ENCODE results near the gene AHRR.
"Not testable (repeated sequence)": the region's sequence is repeated elsewhere in the genome, so short reads cannot be mapped to it uniquely, and the experiment has no call there.

Gene AHRR

DNA sequence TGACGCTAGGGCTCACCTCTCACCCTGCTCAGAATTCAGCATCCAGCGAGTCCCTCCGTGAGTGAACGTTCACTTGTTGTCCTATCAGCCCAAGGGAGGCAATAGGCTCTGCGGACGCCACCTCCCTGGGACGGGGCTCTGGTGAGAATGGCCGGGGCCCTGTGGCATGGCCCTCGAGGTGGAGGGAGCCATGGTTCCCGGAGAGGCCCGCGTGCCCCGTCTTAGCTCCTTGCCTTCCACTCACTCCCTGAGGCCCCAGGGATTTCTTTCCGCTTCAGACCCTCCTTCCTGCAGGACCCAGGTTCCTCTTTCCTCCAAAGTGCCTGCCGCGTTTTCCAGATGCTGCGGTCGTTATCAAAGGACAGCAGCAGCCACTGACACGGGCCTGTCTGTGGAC lies 142.9 kb downstream of the AHRR start:
- no peak for DNase-seq

- DNase-seq: peak in 1 of 2 donors; percentile 0
Observed at GRCh38 chr5:464843-465590, 143.5 kb downstream of the AHRR start.

GRCh38 chr5:465591-466403 lies 144.3 kb downstream of the AHRR start:
- DNase-seq: peak in 1 of 2 donors; percentile 0

- peak in 1 of 2 donors; percentile 1 for DNase-seq
Observed at GRCh38 chr5:466661-467310, 145.3 kb downstream of the AHRR start.

DNA sequence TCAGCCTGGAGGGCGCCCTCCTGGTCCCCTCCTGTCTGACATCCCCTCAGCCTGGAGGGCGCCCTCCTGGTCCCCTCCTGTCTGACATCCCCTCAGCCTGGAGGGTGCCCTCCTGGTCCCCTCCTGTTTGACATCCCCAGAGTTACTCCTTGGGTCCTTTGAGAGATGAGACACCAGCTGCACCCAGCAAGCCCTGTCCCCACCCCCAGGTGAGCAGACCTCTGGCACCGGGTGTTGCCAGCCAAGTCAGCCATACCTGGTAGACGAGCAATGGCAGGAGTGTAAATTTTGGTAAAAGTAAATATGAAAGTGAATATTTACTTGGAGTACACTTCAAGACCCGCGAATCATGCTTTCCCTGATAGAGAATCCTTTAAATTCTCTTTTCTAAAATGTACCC lies 146.9 kb downstream of the AHRR start:
- no peak for DNase-seq

DNA sequence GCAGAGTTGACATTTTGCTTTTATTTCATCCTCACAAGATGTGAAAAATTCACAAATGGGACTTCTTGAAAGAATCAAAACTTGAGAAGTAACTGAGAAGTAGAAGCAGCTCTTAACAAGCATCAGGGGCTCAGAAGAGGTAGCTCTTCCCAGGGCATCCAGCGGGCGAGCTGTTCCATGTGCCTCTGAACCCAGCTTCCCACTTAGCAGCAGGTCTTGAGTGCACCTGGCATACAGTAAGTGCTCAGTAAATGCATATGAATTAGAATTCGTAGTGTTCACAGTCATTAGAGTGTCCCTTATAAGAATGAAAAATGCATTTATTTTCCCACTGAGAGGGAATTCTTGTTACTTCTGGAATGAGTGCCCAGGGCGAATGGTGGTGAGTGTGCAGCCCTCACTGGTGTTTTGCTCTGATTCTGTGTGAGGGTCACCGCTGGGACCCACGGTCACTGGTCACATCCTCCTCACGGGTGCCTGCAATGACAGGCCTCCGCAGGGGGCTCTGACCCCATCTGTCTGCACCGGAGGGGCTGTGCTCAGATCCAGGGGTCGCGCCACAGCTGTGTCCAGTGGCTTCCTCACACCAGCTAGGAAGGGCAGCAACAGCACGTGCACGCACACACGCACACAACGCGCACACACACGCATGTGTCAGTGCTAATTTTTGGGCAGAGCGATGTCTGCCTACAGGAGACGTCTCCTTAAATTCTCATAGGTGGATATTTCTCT lies 148.4 kb downstream of the AHRR start:
- no peak for DNase-seq

DNA sequence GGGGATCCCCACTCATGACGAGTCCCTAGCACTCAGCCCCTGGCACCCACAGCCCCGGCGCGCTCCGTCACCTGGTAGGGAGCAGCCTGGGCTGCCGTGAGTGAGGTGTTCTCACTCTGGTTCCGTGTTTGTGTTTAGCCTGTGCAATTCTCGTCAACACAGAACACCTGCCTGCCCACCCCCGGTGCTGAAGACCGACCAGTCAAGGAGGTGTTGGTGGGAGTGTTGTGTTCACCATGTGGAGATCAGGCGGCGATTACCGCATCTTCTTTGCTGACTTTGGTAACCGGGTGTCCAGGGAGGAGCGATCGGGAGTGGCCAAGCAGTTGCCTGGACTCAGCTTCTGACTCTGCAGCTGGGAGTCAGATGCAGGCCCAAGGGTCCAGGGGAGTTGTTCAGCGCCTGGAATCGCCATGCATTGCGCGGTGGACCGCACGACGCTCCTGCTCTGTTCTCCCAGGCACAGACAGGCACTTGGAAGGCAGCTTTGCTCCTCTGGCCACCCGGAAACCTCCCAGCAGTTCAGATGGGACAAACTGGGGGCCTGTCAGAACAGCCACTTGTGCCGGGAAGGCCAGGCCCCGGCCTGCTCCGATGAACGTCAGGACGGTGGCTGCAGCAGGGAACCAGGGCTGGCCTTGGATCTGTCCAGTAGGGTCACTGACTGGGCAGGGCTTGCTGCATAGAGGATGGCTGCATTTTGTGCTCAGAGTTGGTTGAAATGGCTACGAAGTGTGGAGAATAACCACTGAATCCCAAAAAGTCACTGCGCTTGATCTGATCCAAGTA lies 149.6 kb downstream of the AHRR start:
- no peak for DNase-seq

- DNase-seq: no peak
Observed at GRCh38 chr5:471750-472058, 150.2 kb downstream of the AHRR start.

- DNase-seq: peak; percentile 32 to 37
Observed at GRCh38 chr5:472076-472655, 150.7 kb downstream of the AHRR start.

DNA sequence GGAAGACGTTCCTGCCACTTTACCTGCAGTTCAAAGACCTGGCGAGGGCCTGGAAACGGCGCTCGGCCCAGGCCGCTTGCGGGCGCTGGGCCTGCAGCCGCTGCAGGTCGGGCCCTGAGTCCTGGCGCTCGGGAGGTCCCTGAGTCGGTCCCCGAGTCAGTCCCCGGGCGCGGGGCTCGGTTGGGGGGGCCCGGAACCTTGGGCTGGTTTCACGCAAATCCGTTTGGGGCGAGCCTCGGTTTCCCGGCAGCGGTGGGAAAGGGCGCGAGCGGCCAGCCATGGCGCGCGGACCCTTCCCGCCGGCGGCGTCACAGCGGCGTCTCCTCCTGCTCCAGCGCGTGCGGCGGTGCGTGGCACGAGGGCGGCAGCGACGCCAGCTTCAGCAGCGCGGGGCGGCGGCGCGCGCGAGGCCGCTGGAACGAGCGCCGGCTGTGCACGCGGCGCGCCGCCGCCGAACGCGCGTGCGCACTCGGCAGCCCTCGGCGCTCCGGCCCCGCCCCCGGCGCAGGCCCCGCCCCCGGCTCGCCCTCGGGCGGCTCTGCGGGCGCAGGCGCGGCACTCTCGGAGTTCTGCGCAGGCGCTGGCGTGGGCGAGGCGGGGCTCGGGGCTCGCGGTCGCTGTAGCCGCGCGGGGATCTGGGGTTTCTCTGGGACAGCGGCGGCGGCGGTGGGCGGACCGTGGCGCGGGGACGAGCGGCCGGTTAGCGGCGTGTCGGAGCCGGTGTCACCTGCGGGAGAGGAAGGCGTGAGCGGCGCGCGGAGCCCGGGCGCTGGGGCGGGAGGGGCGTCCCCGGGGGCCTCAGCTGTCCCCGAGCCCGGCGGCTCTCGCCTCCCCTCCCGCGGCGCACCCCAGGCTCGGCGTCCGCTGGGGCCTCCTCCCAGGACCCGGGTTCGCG lies 151.4 kb downstream of the AHRR start:
- peak; percentile 90 to 93 for DNase-seq

DNA sequence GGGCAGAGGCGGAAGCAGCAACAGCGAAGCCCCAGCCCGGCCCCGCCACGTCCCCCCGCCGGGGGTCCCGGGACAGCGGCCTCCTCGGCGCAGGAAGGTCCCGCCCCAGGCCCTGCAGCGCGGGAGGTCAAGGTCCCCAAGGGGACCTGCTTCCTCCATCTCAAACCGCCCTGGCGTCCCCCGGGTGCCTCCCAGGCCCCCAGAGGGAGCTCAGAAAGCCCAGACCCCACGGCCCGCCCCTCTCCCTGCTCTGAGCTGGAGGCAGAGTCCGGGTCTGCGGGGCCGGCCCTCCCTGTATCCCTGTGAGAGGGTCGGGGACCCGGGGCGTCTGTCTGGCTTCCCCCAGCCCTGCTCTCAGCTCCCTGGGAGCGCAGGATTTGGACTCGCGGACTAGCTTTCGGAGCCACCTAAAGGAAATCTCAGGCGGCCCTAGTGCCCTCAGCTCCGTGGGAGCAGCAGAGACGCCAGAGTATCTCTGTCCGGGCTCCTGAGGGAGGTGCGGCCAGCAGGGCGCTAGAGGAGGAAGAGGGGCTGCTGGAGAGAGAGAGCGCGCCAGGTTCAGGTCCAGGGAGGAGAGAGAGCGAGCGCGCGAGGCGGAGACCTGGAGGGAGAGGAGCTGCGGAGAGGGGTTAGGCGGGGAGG lies 152.2 kb downstream of the AHRR start:
- peak; percentile 37 to 44 for DNase-seq

- not testable (repeated sequence) for DNase-seq
Observed at GRCh38 chr5:474232-474839, 152.8 kb downstream of the AHRR start.

GRCh38 chr5:474840-475661 lies 153.5 kb downstream of the AHRR start:
- peak in 1 of 2 donors; percentile 37 for DNase-seq

DNA sequence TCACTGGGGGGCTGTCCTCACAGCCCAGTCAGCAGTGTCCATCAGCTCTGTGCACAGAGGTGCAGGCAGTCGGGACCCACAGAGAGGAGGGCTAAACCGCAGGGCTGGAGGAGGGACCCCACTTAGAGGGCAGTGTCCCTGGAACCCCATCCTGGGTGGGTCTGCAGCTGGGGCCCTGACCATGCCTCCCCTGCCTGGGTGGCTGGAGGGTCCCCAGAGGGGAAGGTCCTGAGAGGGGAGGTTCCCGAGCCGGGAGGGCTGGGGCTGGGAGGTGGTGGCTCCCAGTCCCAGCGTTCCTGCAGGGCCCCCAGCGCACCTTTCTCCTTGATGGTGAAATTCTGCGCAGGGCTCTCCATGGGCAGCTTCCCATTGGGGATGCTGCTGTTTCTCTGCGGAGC lies 154.2 kb downstream of the AHRR start:
- DNase-seq: no peak

DNA sequence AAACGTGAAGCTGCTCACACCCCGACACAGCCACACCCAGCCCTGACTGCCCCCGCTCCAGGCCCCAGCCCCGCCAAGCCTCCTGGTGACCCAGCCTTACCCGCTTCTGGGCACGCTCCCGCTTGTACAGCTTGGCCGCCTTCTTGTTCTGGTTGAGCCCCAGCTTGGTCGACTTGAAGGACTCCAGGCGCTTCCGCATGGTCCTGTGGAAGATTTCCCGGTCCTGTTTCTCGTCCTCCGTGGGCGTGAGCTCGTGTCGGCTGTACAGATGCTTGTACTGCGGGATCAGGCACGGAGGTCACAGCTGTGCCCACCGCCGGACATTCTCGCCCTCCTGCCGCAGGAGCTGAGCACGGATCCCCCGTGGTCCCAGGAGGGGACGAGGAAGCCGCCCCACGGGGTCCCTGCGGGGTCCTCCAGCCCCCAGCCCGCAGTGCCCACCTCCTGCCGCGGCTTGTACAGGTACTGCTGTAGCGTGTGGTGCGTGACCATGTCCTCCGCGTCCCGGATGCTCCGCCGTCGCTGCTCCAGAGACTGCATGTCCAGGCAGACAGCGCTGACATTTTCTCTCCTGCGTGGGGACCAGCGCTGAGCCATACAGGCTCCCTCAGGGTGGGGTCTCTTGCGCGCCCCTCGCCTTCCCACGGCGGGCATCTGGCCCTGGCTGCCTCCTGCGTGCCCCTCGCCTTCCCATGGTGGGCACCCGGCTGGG lies 154.7 kb downstream of the AHRR start:
- no peak for DNase-seq

DNA sequence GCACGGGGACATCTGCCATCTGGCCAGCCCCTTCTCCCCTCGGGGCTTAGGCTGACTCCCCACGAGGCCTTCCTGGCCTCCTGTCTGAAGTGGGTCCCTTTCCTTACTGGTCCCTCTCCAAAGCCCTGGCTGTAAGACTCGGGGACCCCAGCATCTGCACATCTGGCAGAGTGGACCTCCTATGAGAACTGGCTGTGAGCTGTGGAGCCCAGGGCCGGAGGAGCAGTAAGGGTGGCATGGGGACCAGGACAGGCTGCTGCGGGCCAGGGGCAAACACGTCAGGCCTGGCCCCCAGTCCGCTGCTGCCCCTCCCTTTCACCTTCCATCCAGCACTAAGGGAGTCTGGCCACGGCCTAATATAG lies 155.3 kb downstream of the AHRR start:
- no peak for DNase-seq

GRCh38 chr5:477247-477646 lies 155.7 kb downstream of the AHRR start:
- no peak for DNase-seq

GRCh38 chr5:477871-478270 lies 156.4 kb downstream of the AHRR start:
- DNase-seq: no peak

Measured in stimulated activated CD4-positive, alpha-beta T cell treated with anti-CD3 and anti-CD28 coated beads, Interleukin-2, amount 100 ng/mL, for 24 hours (primary cell).